ENCODE data around the gene LAMTOR4.
"Not testable (repeated sequence)": the region's sequence is repeated elsewhere in the genome, so short reads cannot be mapped to it uniquely, and the experiment has no call there.

The LAMTOR4 gene

DNA sequence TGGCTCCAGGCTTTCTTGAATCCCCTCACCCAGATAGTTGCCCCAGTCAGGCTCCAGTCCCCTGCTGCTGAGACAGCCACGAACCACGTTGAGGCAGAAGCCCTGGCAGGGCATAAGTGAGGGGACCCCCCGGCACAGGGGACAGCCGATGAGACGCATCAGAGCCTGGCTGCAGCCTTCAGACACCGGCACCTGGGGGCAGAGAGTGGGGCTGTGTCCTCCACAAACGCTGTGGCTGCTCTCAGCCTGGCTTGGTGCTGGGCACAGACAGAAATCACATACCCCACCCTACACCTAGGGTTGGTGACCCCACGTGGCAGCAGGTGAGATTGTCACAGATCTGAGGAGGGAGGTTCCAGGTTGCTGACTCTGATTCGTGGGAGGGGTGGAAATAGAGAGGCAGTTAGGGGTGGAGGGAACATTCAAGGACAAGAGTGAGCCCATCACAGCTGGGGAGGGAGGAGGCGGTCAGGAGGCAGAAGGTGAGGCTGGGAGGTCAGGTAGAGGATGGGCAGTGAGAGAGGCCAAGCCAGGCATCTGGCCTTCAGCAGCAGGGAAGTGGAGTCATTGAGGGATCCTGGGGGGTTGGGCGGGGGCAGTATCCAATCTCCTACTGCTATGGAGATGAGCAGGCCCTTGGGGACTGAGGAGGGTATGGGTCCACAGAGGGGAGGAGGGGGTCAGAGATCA lies 25.2 kb downstream of the LAMTOR4 start:
- no peak for DNase-seq

DNA sequence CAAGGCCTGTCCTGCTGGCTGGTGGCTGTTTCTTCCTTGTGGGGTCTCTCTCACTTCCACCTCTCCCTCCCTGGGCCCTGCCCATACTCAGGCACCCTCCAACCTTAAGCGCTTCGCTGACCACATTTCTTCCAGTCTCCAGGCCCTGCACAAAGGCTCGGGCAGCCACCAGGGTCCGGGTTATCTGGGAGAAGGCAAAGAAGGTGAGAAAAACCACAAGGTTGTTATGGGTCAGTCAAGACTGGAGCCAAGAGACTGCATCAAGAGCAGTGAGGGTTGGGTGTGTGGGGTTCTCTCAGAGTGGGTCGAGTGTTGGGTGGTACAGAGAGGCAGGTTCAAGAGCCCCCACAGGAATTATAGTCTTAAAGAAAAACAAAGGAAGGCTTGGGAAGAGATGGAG lies 25.9 kb downstream of the LAMTOR4 start:
- no peak for DNase-seq

DNA sequence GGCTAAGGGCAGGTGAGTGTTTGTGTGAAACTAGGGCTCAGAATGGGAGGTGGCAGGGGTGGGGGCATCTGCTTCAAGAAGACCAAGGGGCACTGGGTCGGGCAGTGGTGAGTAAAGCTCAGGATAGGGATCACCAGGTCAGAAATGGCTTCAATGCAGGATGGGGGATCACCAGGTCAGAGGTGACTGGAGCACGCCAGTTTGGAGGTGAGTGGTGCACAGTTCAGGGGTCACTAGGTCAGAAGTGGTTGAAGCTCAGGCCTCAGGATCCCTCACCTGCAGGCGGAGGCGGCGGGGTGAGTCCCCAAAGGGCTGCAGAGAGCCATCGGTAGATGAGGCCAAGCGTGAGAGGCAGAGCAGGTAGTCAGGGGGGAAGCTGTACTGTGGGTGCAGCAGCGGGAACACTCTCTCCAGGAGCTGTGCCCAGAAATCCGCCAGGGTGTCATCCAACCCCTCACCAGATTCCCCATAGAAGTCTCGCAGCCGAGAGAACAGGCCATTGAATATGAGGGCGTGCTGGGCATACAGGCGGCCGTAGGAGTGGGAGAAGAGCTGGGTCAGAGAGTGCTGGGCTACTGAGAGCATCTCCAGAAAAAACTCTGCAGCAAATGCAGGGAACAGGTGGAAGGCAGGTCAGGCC lies 26.7 kb downstream of the LAMTOR4 start:
- no peak for DNase-seq

DNA sequence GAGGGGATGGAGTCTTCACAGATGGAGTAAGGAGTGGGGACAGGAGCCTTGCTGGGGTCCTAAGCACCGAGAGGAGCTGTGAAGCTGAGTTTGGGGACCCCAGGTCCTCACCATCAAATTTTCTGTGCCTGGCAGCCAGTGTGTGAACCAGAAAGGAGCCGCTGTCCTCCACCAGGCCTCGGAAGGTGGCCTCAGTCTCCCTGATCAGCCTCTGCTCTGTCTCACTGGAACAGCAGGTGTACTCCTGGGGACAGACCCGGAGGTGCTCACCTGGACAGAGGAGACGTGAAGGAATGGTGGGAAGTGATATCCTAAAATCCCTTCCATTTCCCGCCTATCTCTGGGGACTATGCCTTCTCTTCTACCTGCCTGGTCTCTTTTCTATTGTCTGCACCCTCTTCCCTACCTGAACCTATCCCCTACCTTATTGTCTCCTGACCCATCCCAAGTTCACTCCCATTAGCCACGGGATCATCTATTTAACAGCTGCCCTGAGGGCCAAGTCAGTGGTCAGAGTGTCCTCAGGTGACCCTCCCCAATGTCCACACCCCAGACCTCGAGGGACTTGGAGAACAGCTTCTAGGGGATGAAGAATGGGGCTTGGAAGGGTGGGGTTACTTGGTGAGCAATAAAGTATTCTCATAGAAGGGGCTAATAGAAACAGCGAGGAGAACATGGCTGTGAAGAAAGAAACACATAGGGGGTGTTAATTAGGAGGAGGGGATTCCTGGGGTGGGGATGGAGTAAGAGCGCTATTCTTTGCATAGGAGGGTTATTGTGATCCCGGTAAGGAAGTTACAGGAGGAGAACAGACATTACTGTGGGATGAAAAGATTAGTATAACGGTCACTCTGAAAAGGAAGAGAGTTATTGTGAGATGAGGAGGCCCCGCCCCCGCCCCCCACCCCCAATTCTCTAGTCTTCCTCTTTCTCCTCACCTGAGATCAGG lies 27.7 kb downstream of the LAMTOR4 start:
- no peak for DNase-seq

DNA sequence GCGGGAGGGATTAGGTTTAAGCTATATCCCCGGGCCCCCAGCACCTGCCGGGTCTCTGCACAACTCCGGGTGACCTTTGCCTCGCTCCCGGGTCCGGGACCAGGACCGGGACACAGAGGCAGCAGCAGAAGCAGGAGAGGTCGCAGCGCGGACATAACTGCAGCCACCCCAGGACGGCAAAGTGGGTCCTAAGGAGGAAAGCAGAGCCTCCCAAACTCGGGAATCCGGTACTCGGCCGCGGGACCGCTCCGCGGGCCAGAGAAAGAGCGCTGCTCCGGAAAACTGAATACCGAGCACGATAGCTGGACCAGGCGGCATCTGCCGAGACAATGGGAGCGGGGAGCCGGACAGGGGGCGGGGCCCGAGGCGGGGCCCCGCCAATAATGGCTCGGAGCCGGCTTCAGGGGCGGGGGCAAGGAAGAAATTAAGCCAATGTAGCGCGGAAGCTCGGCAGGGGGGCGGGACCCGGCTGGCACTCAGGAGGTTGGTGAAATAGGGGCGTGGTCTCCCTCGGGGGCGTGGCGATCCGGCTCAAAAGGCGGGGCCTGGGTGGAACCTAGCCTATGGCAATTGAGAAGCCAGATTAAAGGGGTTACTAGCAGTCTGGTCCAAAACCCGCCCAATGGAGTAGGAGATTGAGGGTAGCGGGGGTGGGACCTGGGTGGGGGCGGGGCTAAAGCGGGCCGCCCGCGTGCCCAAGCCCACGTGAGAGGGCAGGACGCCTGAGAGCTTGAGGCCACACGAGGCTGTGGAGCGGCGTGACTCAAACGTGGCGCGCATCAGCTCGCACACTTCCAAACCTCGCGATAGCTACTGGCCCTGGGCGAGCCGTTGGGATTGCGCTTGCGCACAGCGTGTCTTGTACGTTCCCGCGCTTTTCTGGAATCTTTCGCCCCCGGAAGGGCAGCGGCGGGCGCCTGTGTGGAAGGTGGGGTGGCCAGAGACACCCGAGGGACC lies 28.6 kb downstream of the LAMTOR4 start, which contains the start of the genes GPC2 and STAG3:
GPC2 (minus strand) TSS at position 337 of the 957 bp plus-strand sequence; CDS start at position 155, 182 bp downstream.
STAG3 (plus strand) TSS at position 874 of the 957 bp plus-strand sequence. CDS start 2,639 bp downstream, outside the sequence.
- DNase-seq, result peak; percentile 98

DNA sequence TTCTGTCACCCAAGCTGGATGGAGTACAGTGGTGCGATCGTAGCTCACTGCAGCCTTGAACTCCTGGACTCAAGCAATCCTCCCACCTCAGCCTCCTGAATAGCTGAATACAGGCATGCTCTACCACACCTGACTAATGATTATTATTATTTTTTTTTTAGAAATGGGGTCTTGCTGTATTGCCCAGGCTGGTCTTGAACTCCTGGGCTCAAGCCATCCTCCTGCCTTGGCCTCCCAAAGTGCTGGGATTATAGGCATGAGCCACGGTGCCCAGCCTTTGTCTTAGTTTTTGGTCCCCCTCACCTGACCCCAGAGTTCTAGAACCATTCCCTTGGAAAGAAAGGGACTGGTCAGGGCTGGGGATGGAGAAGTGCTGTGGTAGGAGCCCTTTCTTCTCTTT lies 31.4 kb downstream of the LAMTOR4 start:
- not testable (repeated sequence) for DNase-seq

DNA sequence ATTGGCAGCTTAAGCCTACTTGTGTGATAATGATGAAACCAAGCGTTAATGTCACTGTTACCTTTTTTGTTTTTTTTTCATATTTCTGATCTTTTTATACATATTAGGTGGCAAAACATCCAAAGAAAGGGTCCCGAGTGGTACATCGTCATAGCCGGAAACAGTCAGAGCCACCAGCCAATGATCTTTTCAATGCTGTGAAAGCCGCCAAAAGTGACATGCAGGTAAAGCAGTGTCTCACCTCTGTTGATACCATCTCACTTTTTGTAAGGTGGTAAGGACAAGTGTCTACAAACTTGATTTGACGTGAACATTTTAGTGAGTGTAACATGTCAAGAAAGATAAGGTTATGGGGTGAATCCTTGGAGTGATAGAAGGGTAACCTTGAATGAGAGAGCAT lies 33.9 kb downstream of the LAMTOR4 start:
- not testable (repeated sequence) for DNase-seq

DNA sequence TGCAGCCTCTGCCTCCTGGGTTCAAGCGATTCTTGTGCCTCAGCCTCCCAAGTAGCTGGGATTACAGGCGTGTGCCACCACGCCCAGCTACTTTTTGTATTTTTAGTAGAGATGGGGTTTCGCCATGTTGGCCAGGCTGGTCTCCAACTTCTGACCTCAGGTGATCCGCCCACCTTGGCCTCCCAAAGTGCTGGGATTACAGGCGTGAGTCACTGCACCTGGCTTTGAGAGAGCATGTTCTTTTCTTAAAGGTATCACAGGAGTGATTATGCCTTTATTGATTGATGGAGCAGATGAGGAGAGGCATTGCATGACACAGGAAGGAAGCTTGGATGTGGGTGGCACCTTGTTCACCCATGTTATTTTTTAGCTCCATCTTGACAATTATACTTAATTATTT lies 34.4 kb downstream of the LAMTOR4 start:
- not testable (repeated sequence) for DNase-seq

DNA sequence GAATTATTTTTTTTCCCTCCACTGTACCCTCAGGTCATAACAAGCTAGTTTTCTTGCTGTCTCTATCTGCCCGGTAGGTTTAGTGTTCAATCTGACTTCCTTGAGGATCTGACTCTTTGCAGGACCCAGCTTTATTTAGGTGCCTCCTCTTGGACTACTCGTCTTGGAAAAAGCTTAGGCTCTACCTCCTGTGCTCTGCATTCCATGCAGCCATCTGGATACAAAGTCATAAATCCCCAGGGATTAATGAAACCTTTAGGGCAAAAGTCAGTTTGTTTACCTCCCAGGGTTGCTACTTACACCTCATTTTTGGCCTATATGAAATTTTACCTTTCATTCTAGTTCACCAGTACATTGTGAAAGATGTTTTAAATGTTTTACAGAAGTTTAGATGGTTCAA lies 37.0 kb downstream of the LAMTOR4 start:
- DNase-seq, result no peak

DNA sequence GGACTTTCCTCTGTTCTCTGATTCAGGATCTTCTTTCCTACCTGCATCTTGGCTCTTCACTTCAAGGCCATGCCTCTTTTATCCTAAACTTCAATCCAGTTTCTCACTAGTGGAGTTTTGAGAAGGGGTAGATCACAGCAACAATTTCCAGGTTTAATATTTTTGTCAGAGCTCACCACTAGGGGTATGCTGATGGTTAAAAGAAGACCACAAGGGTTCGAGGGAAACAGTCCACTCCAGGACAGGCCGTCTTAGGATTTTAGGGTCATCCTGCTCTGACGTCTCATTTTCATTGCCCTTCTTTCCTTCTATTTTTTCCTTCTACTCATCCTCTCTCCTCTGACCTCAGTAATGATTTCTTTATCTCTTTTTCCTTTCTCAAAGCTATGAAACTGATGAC lies 40.3 kb downstream of the LAMTOR4 start:
- DNase-seq, result no peak

DNA sequence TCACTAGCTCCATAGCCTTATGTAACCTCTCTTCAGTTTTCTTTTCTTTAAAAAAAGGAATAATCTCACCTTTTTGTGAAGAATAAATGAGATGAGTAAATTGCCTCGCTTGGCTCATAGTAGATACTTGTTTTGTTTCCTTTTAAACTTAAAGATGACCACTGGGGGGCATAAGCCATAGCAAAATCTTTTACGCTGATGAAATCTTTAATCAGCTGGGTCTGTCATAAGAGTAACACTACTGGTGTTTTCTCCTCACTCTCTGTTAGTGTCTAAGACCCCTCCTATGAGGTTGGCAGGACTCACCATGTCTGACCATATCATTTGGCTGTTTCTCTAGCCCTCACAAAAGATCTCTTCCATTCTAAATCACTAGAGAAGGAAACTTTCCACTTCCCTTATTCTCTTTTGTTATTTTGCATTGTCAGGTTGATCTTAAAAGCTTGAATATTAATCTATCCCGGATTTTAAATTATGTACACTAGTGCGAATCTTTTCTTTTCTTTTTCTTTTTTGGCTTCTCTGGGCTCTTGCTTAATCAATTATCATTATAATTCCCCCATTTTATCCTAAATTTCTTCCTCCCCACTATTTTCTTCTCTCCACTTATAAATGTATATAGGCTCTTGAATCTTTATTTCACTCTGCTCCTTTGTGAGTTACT lies 41.5 kb downstream of the LAMTOR4 start:
- DNase-seq, result no peak

DNA sequence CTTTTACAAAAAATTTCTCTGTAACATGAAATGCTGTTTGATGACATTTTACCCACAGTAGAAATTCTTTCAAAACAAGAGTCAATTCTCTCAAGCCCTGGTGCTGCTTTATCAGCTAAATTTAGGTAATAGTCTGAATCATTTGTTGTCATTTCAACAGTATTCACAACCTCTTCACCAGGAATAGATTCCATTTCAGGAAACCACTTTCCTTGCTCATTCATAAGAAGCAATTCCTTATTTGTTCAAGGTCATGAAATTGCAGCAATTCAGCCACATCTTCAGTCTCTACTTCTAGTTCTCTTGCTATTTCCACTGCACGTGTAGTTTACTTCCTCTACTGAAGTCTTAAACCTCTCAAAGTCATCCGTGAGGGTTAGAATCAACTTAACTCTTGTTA lies 43.1 kb downstream of the LAMTOR4 start:
- DNase-seq, result no peak

DNA sequence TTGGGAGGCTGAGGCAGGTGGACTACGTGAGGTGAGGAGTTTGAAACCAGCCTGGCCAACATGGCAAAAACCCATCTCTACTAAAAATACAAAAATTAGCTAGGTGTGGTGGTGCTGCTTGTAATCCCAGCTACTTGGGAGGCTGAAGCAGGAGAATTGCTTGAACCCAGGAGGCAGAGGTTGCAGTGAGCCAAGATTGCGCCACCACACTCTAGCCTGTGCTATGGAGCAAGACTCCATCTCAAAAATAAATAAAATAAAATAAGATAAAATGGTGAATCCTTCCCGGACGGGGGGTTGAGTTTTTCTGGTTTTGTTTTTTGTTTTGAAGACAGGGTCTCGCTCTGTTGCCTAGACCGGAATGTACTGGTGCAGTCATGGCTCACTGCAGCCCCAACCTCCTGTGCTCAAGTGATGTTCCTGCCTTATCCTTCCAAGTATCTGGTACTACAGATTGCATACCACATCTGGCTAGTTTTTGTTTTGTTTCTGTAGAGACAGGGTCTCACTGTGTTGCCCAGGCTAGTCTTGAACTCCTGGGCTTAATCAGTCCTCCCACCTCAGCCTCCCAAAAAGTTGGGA lies 43.7 kb downstream of the LAMTOR4 start:
- not testable (repeated sequence) for DNase-seq

DNA sequence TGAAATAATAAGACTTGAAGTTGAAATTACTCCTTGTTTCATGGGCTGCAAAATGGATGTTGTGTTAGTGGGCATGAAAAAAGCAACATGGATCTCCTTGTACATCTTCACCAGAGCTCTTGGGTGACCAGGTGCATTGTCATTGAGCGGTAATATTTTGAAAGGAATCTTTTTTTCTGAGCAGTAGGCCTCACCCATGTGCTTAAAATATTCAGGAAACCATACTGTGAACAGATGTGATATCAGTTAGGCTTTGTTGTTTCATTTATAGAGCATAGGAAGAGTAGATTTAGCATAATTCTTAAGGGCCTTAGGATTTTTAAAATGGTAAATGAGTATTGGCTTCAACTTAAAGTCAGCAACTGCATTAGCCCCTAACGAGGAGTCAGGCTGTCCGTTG lies 44.3 kb downstream of the LAMTOR4 start:
- DNase-seq, result no peak

DNA sequence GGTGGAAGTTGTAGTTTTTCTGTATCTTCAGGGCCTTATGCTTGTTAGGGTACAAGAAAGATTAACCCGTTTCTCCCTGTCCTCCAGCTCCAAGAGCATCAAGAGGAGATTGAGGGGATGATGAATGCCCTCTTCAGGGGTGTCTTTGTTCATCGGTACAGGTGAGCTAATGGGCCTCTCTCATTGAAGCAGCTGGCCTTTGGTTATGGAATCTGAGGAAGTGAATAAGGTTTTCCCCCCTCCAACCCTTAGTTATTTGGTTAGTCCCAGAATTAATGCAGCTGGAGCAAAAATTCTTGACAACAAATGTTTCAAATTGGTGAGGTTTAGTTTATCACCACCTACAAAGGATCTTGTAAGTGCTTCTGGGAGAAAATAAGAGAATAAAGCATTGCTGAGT lies 46.5 kb downstream of the LAMTOR4 start:
- DNase-seq, result no peak

DNA sequence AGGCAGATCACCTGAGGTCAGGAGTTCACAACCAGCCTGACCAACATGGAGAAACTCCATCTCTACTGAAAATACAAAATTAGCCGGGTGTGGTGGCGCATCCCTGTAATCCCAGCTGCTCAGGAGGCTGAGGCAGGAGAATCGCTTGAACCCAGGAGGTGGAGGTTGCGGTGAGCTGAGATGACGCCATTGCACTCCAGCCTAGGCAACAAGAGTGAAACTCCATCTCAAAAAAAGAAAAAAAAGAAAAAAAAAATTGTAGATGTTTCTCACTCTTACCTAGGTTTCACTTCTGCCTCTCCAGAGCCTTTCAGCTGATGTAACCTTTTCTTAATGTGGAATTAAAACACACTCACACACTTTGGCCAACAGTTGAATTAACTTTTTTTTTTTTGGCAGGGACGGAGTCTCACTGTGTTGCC lies 47.2 kb downstream of the LAMTOR4 start:
- not testable (repeated sequence) for DNase-seq

DNA sequence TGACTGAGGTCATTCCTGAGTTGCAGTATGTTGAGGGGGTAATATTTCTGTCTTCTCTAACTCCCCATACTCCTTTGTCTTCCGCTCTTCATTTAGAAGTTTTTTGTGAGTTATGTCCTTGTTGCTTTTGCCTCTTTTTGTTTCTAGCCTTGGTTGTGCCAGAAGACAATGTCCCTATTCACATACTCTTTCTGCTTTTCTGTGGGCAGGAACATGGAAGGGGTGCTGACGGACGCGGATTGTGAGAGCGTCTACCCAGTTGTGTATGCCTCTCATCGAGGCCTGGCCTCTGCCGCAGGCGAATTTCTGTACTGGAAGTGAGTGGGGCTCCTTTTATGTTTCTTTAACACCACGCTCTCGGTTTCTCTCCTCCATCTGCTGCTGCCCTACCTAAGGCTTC lies 49.5 kb downstream of the LAMTOR4 start:
- DNase-seq, result no peak

DNA sequence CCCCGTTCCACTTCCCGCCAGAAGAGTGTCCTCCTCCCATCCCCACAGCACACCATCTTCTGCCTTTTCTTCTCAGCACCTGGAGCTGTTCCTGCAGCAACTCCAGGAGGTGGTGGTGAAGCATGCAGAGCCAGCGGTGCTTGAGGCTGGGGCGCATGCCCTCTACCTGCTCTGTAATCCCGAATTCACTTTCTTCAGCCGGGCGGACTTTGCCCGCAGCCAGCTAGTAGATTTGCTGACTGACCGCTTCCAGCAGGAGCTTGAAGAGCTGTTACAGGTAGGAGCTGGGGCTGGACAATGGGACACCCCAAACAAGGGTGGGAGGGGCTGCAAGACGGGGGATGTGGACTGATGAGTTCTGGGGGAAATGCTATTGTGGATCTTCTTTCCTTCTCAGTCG lies 52.0 kb downstream of the LAMTOR4 start:
- DNase-seq, result no peak

All from activated T-cell treated with anti-CD3 and anti-CD28 coated beads, Interleukin-2, amount 50 U/mL, for 1 hour (primary cell).